Transverse colon (tissue), 4 donors: ENCODE measurements around the gene THOP1. TPM values are rescaled to one million over a fixed set of nuclear protein-coding genes. Genes with fewer than 3 reads are reported as not detected.

Source experiments
- DNase-seq: peaks from one replicate; pipeline ENCODE4 v3.0.0-alpha.2; 2019
- H3K27ac ChIP-seq, 4 donors: fragments of 200-600 bp; sonication (generic); 2 replicates each; pipeline ENCODE4 v1.5.1; 2016 to 2018; ENCODE audit warnings: inconsistent platforms in 4 of 4
- H3K27me3 ChIP-seq: fragments of 200-600 bp; sonication (generic); 2 replicates; pipeline ENCODE4 v1.5.1; 2017; ENCODE audit warnings: inconsistent platforms
- H3K36me3 ChIP-seq, 4 donors: fragments of 200-600 bp; sonication (generic); 2 replicates each; pipeline ENCODE4 v1.5.1; 2017 to 2019; ENCODE audit warnings: inconsistent platforms in 4 of 4
- H3K4me1 ChIP-seq, 4 donors: fragments of 200-600 bp; sonication (generic); 2 replicates each; pipeline ENCODE4 v1.5.1; 2017 to 2020; ENCODE audit warnings: inconsistent platforms in 4 of 4
- H3K4me3 ChIP-seq, 4 donors: fragments of 200-600 bp; sonication (generic); 1 replicate in 1 of 4; 2 replicates in 3 of 4; pipeline versions ENCODE4 v1.5.1 to v1.6.1; 2017 to 2019; ENCODE audit warnings: inconsistent platforms in 4 of 4
- H3K9me3 ChIP-seq, 2 donors: fragments of 200-600 bp; sonication (generic); 2 replicates each; pipeline ENCODE4 v1.5.1; 2017 to 2019; ENCODE audit warnings: inconsistent platforms in 2 of 2
- EP300 ChIP-seq: sonication (generic); formaldehyde crosslinking; IDR thresholded peaks from one replicate; pipeline ENCODE4 v1.6.1; 2017; ENCODE audit warnings: antibody characterized with exemption, low read depth
- POLR2A ChIP-seq: fragments of 450-650 bp; IDR thresholded peaks from one replicate; pipeline ENCODE4 v1.6.1; 2016; ENCODE audit warnings: antibody characterized with exemption, mild to moderate bottlenecking, moderate library complexity
- POLR2AphosphoS5 ChIP-seq, 3 donors: sonication (generic); formaldehyde crosslinking; IDR thresholded peaks; one replicate each; pipeline ENCODE4 v1.6.1; 2016; ENCODE audit warnings: antibody characterized with exemption in 3 of 3
- WGBS, 2 donors: methylation state at CpG; one replicate each; pipeline ENCODE4 v1.1.5; 2018; ENCODE audit warnings: low coverage in 1 of 2; 5-methylcytosine and 5-hydroxymethylcytosine counted together
- in situ Hi-C, 4 donors: fragments of 200-750 bp; cut with MboI; loops; one replicate each; pipeline versions ENCODE4 v1.15.0 to v1.15.1; 2017; ENCODE audit warnings: low sequenced_read_pairs in 3 of 4, low pct_ligation_motif_present in 1 of 4, low pct_unique_long_range_greater_than_20kb in 1 of 4
- intact Hi-C: fragments of 100-400 bp; cut with DNase I; formaldehyde crosslinking; loops from one replicate; pipeline ENCODE4 v1.15.1; 2023; ENCODE audit warnings: low total_unique reads
- total RNA-seq, 4 donors: library from RNA; depleted of rRNA; stranded (reverse); fragments of >200 nt; gene quantifications; one replicate each; pipeline ENCODE4 v1.1.0, GENCODE V29; 2016
- TF ChIP-seq, protein P1 (sequence below), 5 experiments: fragments of 200-600 bp in 3 of 5; fragments of 450-650 bp in 2 of 5; sonication (generic) in 3 of 5; IDR thresholded peaks; 1 replicate in 2 of 5; 2 replicates in 3 of 5; pipeline ENCODE4 v1.5.1; 2016 to 2017; ENCODE audit warnings: antibody characterized with exemption in 5 of 5, inconsistent platforms in 3 of 5, mild to moderate bottlenecking in 2 of 5, moderate library complexity in 1 of 5

THOP1 gene
- total RNA-seq, 4 donors from 2014 or later, result 32.9 to 149 (median 42.0) TPM

DNA sequence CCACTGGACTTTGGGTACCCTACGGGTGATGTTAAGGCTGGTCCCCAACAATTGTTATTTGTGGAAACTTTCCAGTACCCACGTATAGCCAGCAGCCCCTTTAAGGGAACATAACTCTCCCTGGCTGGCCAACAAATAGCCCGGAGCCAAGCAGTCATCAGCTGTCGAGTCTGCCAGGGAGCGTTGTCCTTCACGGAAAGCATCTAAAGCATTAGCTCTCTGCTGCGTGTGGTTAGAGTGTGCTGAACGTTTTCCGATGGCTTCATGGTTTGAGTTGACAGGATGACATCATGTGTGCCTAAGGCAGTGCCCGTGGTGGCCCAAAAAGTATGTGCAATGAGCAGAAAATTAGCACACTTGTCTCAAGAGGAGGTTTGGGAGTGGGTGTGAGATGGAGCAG is 78.5 kb downstream of the THOP1 start:
- in situ Hi-C loops, result no loop called here
- no peaks in the 10 kb centered on the region for H3K4me1 ChIP-seq
- WGBS, 2 donors, result 72 to 76% methylated on average over 4 to 10 of the region's 10 CpGs

More for the DNA sequence above, 78.5 kb downstream of the THOP1 start:
- TF ChIP-seq POLR2AphosphoS5 (IDR thresholded peaks at IDR 0.05) (no peak), EP300 (no peak), POLR2A (no peak)
- TF ChIP-seq, protein P1, sequence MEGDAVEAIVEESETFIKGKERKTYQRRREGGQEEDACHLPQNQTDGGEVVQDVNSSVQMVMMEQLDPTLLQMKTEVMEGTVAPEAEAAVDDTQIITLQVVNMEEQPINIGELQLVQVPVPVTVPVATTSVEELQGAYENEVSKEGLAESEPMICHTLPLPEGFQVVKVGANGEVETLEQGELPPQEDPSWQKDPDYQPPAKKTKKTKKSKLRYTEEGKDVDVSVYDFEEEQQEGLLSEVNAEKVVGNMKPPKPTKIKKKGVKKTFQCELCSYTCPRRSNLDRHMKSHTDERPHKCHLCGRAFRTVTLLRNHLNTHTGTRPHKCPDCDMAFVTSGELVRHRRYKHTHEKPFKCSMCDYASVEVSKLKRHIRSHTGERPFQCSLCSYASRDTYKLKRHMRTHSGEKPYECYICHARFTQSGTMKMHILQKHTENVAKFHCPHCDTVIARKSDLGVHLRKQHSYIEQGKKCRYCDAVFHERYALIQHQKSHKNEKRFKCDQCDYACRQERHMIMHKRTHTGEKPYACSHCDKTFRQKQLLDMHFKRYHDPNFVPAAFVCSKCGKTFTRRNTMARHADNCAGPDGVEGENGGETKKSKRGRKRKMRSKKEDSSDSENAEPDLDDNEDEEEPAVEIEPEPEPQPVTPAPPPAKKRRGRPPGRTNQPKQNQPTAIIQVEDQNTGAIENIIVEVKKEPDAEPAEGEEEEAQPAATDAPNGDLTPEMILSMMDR (IDR thresholded peaks at IDR 0.05), result no peak
- intact Hi-C loops, result no loop called here
- no peak overlapping the region for H3K4me3 ChIP-seq
- no peaks in the 10 kb centered on the region for H3K27me3 ChIP-seq
- H3K36me3 ChIP-seq, result no peaks in the 10 kb centered on the region
- peaks cover 0 to 5% of the 10 kb centered on the region in 2 donors for H3K9me3 ChIP-seq
- DNase-seq, result no peak
- no peak overlapping the region for H3K27ac ChIP-seq

Other genes with a start within 250 kb of the THOP1 start
- gene GNG7, start 82.8 kb upstream of the THOP1 start, total RNA-seq, result 10 to 100 TPM in 1 of 4 donors, 1 to 10 TPM in 3; 1.6 to 13.1 (median 4.0) TPM
- 1 to 10 TPM in 1 of 4 donors, under 1 TPM in 2, not detected in 1; 0.41 to 1.4 (median 0.64) TPM for gene DIRAS1, start 64.1 kb upstream of the THOP1 start, total RNA-seq
- 10 to 100 TPM; 10.1 to 40.4 (median 24.7) TPM for gene SLC39A3, start 45.5 kb upstream of the THOP1 start, total RNA-seq
- 10 to 100 TPM; 37.0 to 66.6 (median 47.5) TPM for gene SGTA, start 2.2 kb upstream of the THOP1 start, total RNA-seq
- gene ZNF554, start 34.4 kb downstream of the THOP1 start, total RNA-seq, result 10 to 100 TPM in 1 of 4 donors, 1 to 10 TPM in 2, under 1 TPM in 1; 0.75 to 10.2 (median 4.9) TPM
- 1 to 10 TPM; 2.6 to 6.4 (median 3.9) TPM for gene ZNF555, start 56.0 kb downstream of the THOP1 start, total RNA-seq
- not detected for gene ZNF556, start 81.8 kb downstream of the THOP1 start, total RNA-seq
- gene ZNF57, start 115.4 kb downstream of the THOP1 start, total RNA-seq, result 10 to 100 TPM in 3 of 4 donors, 1 to 10 TPM in 1; 1.2 to 22.1 (median 14.1) TPM
- gene ZNF77, start 159.5 kb downstream of the THOP1 start, total RNA-seq, result 1 to 10 TPM in 3 of 4 donors, not detected in 1; 4.2 to 9.3 (median 5.1) TPM
- not detected for gene TLE6, start 192.1 kb downstream of the THOP1 start, total RNA-seq
- 10 to 100 TPM; 31.4 to 70.0 (median 47.5) TPM for gene TLE2, start 243.8 kb downstream of the THOP1 start, total RNA-seq